Prostate gland (tissue), 2 donors: ENCODE data around the gene NR2E1.

Experiments
- POLR2A ChIP-seq: fragments of 450-650 bp; IDR thresholded peaks from one replicate; pipeline ENCODE4 v1.6.1; 2016; ENCODE audit warnings: antibody characterized with exemption, mild to moderate bottlenecking
- POLR2AphosphoS5 ChIP-seq: sonication (generic); formaldehyde crosslinking; IDR thresholded peaks from one replicate; pipeline ENCODE4 v1.6.1; 2017; ENCODE audit warnings: antibody characterized with exemption
- TF ChIP-seq, protein P1 (sequence below), 4 experiments: fragments of 200-600 bp in 2 of 4; fragments of 450-650 bp in 2 of 4; sonication (generic) in 2 of 4; IDR thresholded peaks; 1 replicate in 3 of 4; 2 replicates in 1 of 4; pipeline ENCODE4 v1.5.1; 2016 to 2019; ENCODE audit warnings: antibody characterized with exemption in 4 of 4, mild to moderate bottlenecking in 2 of 4, moderate library complexity in 2 of 4

DNA sequence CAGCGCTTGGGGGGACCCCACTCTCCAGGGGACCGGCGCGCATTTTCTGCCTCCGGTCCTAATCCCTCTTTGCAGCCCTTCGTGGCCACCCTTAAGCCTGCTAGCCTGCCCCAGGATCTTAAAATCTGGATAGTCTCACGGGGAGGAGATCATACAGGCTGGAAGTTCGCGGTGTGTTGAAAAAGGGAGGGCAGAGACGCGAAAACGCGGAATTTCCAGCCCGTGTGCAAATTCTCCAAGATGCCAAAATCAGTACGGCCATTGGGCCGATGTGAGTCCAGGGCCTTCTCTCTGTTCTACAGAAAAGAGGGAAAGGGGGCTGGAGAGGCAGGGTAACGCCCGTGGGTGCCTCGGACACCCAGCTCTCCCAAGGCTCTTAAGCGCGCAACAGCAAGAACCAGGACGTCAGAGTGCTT, 9.4 kb downstream of the NR2E1 start:
- TF ChIP-seq, protein P1, sequence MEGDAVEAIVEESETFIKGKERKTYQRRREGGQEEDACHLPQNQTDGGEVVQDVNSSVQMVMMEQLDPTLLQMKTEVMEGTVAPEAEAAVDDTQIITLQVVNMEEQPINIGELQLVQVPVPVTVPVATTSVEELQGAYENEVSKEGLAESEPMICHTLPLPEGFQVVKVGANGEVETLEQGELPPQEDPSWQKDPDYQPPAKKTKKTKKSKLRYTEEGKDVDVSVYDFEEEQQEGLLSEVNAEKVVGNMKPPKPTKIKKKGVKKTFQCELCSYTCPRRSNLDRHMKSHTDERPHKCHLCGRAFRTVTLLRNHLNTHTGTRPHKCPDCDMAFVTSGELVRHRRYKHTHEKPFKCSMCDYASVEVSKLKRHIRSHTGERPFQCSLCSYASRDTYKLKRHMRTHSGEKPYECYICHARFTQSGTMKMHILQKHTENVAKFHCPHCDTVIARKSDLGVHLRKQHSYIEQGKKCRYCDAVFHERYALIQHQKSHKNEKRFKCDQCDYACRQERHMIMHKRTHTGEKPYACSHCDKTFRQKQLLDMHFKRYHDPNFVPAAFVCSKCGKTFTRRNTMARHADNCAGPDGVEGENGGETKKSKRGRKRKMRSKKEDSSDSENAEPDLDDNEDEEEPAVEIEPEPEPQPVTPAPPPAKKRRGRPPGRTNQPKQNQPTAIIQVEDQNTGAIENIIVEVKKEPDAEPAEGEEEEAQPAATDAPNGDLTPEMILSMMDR (IDR thresholded peaks at IDR 0.05) = no peak
- no peak for TF ChIP-seq POLR2A
- TF ChIP-seq POLR2AphosphoS5 = no peak
